C4-2B (cell line): Measurements from ENCODE around the gene VSIR.

ENCODE experiments used
- ZFX ChIP-seq: fragments of 450-650 bp; IDR thresholded peaks from 2 replicates; pipeline ENCODE4 v1.6.1; 2017
- TF ChIP-seq, protein P1 (sequence below): fragments of 450-650 bp; conservative IDR thresholded peaks from 2 replicates; pipeline ENCODE4 v1.5.1; 2017; ENCODE audit warnings: mild to moderate bottlenecking

DNA sequence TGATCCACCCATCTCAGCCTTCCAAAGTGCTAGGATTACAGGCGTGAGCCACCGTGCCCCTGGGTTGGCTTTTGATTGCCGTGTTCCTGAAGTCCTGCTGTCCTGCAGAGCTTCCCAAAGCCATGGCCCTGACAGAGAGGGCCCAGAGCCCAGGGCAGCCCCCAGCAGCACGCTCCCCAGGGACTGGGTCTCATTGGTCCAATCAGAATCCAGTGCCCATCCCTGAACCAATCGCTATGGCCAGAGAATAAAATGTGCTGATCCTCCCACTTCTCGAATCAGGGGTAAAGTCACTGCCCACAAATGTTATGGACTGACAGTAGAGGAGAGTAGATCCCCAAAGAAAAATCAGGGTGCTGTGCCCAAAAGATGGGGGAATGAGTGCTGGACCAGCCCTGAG is 48.8 kb downstream of the VSIR start:
- TF ChIP-seq, protein P1, sequence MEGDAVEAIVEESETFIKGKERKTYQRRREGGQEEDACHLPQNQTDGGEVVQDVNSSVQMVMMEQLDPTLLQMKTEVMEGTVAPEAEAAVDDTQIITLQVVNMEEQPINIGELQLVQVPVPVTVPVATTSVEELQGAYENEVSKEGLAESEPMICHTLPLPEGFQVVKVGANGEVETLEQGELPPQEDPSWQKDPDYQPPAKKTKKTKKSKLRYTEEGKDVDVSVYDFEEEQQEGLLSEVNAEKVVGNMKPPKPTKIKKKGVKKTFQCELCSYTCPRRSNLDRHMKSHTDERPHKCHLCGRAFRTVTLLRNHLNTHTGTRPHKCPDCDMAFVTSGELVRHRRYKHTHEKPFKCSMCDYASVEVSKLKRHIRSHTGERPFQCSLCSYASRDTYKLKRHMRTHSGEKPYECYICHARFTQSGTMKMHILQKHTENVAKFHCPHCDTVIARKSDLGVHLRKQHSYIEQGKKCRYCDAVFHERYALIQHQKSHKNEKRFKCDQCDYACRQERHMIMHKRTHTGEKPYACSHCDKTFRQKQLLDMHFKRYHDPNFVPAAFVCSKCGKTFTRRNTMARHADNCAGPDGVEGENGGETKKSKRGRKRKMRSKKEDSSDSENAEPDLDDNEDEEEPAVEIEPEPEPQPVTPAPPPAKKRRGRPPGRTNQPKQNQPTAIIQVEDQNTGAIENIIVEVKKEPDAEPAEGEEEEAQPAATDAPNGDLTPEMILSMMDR = no peak
- no peak for TF ChIP-seq ZFX
